Right renal cortex interstitium (tissue), 3 donors: ENCODE results near the gene MAPK1. TPM values are rescaled to one million over a fixed set of nuclear protein-coding genes. Genes with fewer than 3 reads are reported as not detected.
"Not testable (repeated sequence)": the region's sequence is repeated elsewhere in the genome, so short reads cannot be mapped to it uniquely, and the experiment has no call there.

Experiments
- DNase-seq, 3 donors: peaks; one replicate each; pipeline ENCODE4 v3.0.0-alpha.2; 2013; ENCODE audit warnings: low read depth in 3 of 3, low spot score in 2 of 3
- polyA plus RNA-seq, 3 donors: library from polyadenylated mRNA; unstranded; fragments of 120-200 nt; gene quantifications; one replicate each; pipeline ENCODE4 v1.2.1, GENCODE V29; 2013; ENCODE audit not compliant: insufficient read length in 3 of 3

Gene MAPK1
- polyA plus RNA-seq, 3 donors: 126 to 135 (median 135) TPM

DNA sequence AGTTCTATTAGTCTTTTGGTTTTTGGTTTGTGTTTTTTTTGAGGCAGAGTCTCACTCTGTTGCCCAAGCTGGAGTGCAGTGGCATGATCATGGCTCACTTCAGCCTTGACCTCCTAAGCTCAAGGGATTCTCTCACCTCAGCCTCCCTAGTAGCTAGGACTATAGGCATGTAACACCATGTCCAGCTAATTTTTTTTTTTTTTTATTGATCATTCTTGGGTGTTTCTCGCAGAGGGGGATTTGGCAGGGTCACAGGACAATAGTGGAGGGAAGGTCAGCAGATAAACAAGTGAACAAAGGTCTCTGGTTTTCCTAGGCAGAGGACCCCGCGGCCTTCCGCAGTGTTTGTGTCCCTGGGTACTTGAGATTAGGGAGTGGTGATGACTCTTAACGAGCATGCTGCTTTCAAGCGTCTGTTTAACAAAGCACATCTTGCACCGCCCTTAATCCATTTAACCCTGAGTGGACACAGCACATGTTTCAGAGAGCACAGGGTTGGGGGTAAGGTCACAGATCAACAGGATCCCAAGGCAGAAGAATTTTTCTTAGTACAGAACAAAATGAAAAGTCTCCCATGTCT is 15.4 kb upstream of the MAPK1 start:
- not testable (repeated sequence) for DNase-seq

- no peak for DNase-seq
Measured at GRCh38 chr22:21881841-21882753, 14.7 kb upstream of the MAPK1 start.

GRCh38 chr22:21876486-21877176 is 9.2 kb upstream of the MAPK1 start:
- DNase-seq: no peak

DNA sequence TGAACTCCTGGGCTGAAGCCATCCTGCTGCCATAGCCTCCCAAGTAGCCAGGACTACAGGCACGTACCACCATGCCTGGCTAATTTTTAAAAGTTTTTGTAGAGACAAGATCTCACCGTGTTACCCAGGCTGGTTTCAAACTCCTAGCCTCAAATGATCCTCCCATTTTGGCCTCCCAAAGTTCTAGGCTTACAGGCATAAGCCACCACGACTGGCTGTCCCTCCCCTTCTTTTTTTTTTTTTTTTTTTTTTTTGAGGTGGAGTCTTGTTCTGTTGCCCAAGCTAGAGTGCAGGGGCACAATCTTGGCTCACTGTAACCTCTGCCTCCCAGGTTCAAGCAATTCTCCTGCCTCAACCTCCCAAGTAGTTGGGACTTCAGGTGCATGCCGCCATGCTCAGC is 7.5 kb upstream of the MAPK1 start:
- DNase-seq: not testable (repeated sequence)

- no peak for DNase-seq
Measured at GRCh38 chr22:21873619-21874018, 6.2 kb upstream of the MAPK1 start.

- DNase-seq: not testable (repeated sequence)
Measured at GRCh38 chr22:21872741-21873140, 5.3 kb upstream of the MAPK1 start.

GRCh38 chr22:21868651-21869050 is 1.2 kb upstream of the MAPK1 start:
- DNase-seq: no peak

GRCh38 chr22:21866833-21867527 is 465 bp downstream of the MAPK1 start:
- peak in 1 of 3 donors; percentile 15 for DNase-seq

- DNase-seq: no peak
Measured at GRCh38 chr22:21865041-21865440, 2.4 kb downstream of the MAPK1 start.

GRCh38 chr22:21862386-21863245 is 4.8 kb downstream of the MAPK1 start:
- no peak for DNase-seq

GRCh38 chr22:21861851-21862250 is 5.6 kb downstream of the MAPK1 start:
- no peak for DNase-seq

GRCh38 chr22:21861264-21861848 is 6.1 kb downstream of the MAPK1 start:
- DNase-seq: no peak

DNA sequence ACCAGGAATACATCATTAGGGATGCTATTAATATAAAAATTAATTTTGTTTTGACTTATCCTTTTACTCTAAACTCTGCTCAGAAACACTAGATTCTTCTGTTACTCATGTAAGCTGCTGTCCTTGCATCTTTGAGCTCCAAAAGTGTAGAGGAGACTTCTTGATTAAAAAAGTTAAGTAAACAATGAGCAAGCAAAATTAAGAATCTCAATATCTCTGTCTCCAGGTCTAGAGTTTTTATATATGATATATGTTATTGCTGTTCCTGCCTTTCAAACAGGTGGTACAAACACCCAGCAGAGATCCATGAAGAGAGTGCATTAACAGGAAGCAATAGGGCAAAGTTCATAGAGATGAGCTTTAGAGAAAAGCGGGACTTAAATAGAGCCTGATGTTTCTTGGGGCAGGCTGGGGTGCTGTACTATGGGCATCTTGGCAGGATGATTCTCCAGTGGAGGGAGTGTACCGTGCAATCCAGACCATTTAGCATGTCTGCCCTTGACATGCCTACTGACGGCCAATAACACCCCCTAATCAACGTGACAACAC is 6.9 kb downstream of the MAPK1 start:
- no peak for DNase-seq

- no peak for DNase-seq
Measured at GRCh38 chr22:21858025-21858764, 9.2 kb downstream of the MAPK1 start.

- no peak for DNase-seq
Measured at GRCh38 chr22:21857481-21857914, 9.9 kb downstream of the MAPK1 start.

- DNase-seq: no peak
Measured at GRCh38 chr22:21856868-21857267, 10.6 kb downstream of the MAPK1 start.

DNA sequence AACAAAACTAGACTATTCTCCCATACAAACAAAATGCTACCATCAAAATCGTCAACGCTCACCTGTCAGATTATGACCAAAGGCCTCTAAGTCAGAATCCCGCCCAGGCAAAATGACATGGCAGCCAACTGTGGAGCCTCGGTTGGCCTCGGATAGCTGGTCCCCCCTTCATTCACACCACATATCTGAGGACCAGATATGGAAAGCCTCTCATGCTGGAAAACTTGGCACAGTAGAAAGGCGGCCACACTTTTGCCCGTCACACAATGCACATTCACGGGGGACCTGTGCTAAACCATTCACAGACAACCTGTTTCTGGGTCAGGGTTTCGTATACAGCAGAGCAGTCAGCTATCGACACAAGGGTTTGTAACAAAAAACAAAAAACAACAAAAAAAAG is 11.2 kb downstream of the MAPK1 start:
- no peak for DNase-seq

DNA sequence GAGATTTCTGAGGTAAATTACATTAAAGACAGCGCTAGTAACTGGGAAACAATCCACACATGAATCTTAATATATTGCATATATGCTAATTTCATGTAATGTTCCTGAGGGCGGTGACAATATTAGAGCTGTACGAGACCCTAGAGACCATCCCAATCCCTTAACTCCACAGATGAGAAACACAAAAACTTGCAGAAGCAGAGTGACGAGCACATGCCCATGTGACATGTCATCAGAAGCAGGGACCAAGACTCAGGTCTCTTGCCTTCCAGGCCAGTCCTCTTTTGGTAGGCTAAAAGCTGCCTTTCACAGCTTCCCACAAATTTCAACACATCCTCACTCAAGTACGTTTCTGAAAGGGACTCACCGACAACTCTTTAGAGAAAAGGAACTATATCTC is 11.8 kb downstream of the MAPK1 start:
- DNase-seq: no peak

DNA sequence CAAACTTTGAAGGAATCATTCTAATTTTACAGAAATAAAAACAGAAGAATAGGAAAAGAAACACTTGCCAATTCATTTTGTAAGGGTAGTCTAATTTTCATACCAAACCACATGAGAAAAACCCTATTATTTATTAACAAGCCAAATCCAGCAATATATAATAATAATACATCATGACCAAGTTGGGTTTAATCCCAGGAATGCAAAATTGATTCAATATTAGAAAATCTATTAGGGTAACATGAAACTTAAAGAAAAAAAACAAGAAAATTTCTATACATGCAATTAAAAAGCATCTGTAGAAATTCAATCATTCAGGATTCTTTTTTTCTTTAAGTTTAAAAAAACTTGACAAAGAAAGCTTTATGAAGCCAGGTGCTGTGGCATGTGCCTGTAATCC is 16.8 kb downstream of the MAPK1 start:
- no peak for DNase-seq
